ENCODE data around the gene STC2.
A peak's percentile ranks its signal among the peaks of the same experiment; 100 is the strongest.
"Not testable (repeated sequence)": the region's sequence is repeated elsewhere in the genome, so short reads cannot be mapped to it uniquely, and the experiment has no call there.

Gene STC2, protein sequence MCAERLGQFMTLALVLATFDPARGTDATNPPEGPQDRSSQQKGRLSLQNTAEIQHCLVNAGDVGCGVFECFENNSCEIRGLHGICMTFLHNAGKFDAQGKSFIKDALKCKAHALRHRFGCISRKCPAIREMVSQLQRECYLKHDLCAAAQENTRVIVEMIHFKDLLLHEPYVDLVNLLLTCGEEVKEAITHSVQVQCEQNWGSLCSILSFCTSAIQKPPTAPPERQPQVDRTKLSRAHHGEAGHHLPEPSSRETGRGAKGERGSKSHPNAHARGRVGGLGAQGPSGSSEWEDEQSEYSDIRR

DNA sequence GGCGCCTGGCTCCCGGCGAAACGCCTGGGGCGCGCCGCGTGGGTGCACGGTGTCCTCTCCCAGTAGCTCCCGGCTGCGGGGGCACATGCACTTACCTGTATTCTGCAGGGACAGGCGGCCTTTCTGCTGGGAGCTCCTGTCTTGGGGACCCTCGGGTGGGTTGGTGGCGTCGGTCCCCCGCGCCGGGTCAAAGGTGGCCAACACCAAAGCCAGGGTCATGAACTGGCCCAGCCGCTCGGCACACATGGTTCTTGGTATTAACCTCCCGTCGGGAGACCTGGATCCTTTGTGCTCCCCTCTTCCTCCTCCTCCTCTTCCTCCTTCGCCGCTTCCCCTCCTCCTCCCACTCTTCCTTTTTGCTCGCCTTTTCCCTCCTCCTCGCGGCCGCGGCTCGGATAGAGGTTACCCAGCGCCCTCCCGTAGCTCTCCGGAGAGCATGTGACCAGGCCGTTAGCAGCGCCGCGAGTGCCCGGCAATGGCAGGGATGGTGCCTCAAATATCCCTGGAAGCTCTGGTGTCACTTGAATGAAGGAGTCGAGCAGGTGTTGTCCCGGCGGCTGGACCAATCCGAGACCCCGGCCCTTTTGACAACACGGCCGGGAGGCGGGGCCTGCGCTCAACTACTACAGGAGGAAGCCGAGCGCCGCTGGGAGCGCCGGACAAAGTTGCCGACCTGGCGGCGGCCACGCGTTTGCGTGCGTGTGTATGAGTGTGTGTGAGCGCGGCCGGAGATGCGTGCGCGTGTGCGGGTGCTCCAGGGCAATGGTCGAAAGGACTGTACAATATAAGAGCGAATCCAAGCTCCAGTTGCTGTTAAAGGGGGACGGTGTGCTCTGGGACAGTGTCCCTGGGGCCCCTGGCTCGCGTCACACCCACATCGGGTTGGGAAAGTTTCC lies at the start of gene STC2:
STC2 (minus strand) TSS at position 467 of the 896 bp plus-strand sequence; CDS start at position 246, 221 bp downstream.
- DNase-seq (ENCODE audit: low read depth), result peak; percentile 96

DNA sequence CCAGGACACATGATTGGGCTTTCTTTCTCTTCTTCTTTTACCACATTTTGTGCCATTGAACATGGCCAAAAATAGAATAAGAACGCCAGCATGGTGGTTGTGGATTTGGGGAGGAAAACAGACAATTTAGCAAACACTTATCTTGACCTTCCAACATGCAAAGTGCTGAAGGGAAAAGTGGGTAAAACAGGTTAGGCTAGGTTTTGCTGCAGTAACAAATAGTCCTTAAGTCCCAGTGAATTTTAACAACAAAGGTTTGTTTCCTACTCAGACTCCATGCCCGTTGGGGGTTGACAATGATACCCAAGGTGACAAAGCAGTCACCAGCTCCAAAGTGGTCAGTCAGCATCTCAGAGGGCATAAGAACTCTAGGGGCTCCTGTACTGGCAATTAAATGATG lies 43.2 kb upstream of the STC2 start:
- DNase-seq (ENCODE audit: low read depth), result no peak

DNA sequence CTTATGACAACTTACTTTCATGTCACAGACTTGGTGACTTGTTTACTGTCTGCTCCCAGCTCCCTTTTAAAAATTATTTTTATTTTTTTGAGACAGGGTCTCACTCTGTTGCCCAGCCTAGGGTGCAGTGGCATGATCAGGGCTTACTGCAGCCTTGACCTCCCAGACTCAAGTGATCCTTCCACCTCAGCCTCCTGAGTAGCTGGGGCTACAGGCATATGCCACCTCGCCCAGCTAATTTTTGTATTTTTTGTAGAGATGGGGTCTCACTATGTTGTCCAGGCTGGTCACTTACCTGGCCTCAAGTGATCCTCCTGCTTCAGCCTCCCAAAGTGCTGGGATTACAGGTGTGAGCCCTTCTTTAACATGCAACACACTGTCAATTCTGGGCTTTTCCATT lies 35.2 kb upstream of the STC2 start:
- DNase-seq (ENCODE audit: low read depth), result not testable (repeated sequence)

DNA sequence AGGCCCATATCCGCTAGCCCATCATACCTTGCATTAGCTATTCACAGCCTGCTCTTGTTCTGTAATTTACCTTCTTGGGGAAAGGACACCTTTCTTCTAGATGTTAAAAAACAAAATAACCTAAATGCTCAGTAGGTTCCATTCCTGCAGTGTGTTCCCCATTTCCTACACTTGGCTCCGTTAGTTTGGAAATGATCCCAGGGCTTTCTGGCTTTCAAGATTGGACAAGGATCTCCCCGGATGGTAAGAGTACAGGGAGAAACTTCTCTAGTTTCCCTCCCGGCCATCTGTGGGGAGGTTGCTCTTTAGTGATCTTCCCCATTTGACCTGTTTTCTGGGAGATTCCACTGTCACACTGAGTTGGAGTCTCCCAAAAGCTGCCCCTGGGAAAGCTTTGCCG lies 27.3 kb upstream of the STC2 start:
- no peak for DNase-seq (ENCODE audit: low read depth)

DNA sequence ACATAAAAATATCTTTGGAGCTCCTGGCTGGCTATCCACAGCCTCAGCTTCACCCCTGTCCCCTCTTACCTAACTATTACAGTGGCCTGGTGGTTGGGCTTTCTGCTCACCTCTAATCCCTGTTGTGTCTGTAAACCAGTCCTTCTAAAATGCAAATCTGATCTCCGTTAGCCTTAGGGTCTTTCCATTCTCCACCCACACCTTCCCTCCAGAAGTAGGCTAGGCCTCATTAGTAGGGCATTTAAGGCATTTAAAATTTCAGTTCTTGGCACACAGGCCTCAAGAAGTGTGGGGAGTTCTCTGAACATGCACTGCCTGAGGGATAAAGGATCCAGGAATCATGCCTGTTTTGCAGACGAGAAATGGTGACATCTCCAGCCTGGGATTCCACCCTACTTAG lies 26.4 kb upstream of the STC2 start:
- DNase-seq (ENCODE audit: low read depth), result no peak

DNA sequence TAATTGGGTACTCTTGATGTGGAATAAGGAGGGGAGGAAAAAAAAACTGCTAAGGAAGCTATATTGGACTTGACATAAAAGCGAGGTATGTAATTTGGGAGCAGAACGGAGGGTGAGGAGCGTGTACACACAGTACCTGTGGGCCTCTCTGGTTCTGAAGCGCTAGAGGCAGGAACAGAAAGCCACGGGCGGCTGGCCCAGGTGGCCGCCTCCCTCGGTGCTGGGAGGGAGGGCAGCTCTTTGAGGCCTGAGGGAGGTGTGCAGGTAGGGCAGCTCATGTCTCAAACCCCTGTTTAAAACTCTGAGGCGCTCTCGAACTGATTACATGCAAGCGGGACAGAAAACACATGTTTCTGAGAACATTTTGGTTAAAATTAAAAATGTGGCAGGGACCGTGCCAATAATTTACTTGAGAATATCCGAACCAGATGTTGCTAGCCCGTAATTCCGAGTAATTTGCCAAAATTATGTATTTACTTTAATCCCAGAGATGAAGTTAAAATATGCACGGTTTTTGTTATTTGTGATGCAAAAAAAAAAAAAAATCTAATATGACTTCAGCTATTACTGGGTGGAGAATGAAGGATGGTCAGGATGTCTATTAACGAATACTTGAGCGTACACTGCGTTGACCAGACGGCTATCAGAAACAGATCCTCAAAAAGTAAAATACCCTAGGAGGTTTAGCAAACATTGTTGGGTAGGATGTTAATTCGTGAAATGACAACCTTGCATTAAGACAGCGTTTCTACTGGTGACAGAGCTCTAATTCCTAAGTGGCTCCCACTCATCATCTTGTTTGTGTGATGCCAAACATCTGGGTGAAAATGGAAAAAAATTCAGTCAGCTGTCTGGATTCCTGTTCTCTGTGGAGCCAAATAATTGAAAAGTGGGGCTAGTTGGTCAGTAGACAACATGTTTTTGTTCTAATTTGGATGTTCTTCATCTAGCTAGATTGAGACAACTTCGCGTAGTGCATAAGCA lies 24.4 kb upstream of the STC2 start:
- no peak for DNase-seq (ENCODE audit: low read depth)

DNA sequence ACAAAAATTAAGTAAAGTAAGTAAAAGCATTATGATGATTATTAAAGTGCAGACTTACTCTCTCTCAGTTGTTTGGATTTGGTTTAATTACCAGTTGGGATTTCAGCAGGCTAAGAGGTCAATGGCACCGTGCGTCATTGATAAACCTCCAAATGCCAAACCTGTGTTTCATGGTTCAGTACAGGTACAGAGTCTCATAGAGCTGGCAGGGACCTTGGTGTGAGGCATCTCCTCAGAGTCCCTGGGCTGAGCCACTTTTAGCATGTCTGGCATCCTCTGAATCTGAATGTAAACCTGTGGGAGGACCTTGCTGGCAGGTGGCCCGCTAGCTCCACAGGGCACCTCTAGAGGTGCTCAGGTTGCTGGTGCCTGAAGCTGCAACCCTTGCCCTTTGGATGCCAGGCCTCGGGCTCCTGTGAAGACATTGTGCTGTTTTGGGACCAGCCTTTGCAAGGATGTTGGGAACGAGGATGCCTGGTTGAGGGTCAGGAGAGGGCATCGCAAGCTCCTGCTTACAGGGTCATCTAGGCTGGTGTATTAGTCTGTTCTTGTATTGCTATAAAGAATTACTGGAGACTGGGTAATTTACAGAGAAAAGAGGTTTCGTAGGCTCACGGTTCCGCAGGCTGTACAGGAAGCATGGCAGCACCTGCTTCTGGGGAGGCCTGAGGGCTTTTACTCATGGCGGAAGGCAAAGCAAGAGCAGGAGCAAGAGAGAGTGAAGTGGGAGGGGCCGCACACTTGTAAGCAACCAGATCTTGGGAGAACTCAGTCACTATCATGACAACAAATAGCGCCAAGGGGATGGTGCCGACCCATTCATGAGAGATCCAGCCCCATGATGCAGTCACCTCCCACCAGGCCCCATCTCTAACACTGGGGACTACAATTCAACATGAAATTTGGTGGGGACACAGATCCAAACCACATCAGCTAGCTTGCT lies 14.9 kb upstream of the STC2 start:
- no peak for DNase-seq (ENCODE audit: low read depth)

DNA sequence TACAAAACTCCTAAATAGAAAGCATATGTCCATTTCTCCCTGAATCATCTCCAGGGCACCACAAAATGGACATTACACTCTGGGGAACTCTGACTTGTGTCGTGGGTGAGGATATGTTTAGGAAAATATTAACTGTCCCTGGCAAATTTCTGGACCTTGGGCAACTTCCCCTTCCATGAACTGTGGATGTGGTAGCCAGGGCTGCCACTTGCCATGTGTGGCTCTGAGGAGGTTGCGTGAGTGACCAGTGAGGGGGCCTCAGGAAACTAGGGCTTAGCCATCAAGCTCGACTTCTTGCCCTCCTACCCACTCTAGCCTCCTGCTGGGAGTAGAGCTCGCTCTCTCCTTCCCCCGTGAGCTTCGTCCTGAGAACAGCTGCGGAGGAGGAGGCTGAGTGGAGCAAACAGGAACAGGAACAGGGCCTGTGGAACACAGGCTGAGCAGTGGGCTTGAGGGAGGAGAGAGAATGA lies 13.8 kb upstream of the STC2 start:
- peak; percentile 67 for DNase-seq (ENCODE audit: low read depth)

DNA sequence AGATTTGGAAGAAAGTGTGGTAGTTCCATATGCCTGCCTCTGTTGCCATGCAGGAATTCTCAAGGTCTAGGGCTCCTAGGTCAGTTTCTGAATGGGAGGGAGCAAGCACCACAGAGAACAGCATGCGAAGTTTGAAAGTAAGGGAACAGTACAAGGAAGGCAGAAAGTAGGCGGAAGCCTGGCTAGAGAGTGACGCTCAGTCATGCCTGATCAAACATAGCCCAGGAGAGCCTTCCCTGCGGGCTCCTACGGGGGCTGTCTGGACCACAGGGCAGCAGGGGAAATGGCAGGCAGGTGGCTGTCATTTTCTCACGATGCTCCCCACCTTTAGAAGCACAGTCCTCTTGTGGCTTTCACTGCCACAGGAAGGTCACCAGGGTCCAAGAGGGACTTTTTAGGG lies 12.8 kb upstream of the STC2 start:
- no peak for DNase-seq (ENCODE audit: low read depth)

DNA sequence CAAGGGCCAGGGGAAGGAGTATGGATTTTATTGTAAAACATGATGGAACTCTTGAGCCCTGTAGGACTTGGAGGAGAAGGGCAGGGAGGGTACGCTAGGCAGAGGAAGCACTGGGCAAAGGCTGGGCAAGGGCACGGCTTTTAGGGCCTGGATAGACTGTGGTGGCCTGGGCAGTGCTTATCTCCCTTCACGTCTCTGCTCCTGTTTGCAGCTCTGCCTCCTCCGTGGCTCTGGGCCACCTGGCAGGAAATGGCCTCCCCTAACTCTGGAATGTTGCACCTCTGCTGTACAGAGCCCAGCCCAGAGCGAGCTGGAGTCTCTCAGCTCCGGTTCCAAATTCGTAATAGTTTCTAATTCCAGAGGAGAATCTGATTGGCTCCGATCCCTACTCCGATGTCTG lies 12.2 kb upstream of the STC2 start:
- DNase-seq (ENCODE audit: low read depth), result no peak

DNA sequence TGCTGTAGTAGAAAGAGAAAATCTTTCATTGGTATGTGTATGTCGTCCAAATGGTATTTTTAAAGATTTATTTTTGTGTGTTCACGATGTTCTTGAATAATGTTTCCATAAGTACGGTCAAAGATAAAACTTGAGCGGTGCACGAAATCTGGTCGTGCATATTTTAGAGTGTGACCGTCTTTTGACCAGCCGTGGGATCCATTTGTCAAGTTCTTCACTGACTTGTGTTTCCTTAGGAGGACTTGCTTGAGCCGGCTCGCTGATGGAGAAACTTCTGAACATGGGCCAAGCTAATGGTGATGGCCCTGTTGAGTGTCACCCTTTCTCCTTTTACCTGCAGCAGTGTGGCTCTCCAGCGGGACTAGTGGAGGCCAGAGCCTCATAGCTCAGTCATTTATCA lies 11.1 kb upstream of the STC2 start:
- DNase-seq (ENCODE audit: low read depth), result no peak

DNA sequence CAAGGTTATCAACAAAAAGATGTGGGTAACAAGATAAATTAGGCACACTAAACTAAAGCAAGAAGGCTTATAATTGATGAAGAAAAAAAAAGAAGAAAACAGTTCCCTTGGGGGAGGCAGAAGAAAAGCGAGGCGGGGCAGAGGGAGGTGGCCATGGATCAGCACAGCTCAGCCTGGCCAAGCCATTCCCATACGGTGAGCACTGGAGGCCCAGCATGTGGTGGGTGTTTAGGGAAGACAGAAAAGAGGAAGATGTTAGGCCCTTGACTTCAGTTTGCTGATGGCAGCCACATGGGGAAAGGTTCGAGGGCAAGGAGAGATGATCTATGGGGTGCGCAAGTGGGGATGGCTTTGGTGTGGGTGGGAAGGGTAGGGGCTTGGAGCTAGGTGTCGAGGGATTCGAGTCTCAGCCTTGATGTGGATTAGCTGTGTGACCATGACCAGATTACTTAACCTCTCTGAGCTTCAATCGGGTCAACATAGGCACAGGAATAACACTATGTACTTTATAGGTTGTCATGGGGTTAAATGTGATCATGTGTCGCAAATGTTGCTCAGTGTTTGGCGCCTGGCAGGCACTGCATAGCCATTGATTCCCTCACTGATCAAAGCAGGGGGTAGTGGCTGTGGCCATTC lies 10.3 kb upstream of the STC2 start:
- DNase-seq (ENCODE audit: low read depth), result no peak

DNA sequence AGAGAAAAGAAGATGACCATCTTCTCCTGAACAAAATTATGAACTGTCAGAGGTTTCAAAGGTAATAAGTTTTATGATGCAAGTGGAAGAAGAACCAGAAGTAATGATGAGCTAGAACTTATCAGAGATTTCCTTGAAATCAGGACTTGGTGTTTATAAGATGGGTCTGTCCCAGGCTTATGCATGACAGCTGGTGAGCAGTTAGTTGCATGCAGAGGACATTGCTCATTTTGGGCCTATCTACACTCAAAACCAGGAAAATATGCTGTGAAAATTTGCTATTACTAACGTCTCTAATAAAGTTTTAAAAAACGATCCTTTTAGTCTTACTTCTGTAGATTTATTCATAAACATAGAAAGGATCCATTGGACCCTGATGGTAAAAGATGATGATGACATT lies 6.6 kb upstream of the STC2 start:
- DNase-seq (ENCODE audit: low read depth), result peak; percentile 37

DNA sequence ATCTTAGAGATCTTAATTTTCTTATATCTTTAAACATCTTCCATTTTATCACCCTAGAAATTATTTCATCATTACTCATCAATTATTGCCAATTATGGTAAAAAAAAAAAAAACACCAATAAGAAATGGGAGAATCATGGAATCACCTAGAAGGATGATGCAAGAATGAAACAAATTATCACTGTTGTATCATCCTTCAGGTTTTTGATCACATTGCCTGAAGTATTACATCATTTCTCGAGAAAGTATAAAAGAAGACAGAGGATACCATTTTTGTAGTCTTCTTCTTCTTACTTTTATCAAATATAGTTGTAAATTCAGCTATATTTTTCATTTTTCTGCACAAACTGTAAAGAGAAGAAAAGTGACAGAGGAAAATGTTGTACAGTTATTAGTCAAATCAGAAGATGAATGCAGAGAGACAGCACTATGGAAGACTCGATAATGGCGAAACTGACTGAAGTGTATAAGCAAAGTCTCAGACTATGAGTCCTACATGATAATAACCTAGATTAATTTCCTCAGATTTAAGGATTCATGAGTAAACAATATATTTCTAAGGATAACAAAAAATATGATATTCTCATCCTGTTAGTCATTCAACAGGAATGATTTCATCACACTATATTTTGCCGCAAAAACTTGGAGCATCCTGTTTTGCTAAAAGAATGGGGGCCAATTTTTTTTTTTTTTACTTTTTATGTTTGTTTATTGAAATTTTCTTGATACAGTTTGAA lies 5.9 kb upstream of the STC2 start:
- DNase-seq (ENCODE audit: low read depth), result peak; percentile 76

DNA sequence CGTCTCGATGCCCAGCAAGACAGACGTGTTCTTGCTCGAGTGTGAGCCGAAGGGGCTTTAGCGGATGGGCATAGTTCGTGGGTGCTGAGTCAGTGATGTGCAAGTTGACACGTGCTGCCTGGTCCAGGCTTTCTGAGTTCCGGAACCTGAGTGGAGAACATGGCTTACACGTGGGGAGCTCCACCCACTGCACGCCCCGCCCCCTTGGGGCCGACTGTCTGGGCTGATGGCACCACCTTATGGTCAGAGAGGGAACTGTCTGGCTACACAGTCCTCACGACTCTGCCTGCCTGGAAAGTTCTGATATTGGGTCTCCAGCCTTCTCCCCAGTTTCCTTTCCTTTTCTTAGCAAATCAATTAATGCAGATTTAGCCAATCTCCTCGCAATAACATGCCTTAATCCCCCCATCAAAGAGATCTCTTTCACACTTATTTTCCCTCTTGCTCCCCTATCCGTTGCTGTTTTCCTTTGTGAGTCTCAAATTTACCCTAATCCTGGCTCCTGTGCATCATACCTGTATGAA lies 3.8 kb upstream of the STC2 start:
- DNase-seq (ENCODE audit: low read depth), result peak; percentile 89

DNA sequence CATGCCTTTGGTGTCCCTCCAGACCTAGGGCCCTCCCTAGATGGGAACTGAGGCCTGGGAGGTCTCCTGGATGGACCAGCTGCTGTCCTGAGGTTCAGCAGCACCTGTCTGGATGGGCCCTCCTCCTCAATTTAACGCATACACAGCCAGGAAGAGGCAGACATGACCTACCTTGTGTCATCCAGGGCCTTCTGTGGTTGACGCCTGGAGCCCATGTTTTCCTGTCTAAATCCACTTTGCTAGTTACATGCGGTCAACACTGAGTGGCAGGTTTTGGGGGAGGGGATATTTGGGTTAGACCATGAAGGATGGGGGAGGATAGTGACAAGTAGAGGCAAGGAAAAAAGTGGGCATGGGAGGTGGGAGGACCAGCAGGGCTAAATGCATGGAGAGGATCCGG lies 3.1 kb upstream of the STC2 start:
- no peak for DNase-seq (ENCODE audit: low read depth)

DNA sequence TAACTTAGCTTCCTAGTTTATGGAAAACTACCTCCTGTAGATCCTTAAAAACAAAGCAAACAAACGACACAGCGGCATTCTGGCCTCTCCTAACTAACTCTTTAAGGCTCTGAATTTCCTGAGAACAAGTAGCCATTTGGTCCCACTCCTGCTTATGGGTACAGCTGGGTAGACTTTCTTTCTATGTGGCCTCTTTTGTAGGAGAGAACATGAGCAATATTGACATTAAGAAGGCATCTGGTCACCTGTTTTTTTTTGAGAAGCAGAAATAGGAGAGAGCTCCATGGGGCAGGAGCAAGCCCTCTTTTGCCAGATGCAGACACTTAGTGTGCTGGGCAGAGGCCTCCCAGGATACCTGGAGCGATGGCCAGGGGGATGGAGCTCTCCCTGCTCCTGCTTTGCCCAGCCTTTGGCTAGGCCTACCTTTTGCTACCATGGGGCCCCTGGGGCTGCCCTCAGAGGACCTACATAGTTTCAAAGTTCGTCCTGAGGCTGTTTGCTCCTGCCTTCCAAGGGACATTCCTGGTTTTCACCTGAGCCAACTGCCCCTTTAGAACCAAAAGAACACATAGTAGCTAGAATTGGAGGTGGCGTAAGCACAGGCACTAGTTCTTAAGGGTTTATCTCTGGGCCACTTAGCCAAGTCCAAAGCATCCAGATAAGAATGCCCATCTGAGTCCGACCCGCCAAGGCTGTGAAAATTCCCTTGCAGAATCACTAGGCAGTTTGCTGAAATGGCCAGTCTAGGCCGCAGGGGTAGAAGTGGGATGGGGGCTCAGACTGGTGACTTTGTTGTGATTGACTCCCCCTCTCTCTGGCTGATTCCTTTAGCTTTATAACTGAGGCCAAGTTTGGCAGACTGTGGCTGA lies 2.4 kb upstream of the STC2 start:
- no peak for DNase-seq (ENCODE audit: low read depth)
